Measurements from ENCODE around the gene KCNQ4. TPM values are rescaled to one million over a fixed set of nuclear protein-coding genes. Genes with fewer than 3 reads are reported as not detected.

The KCNQ4 gene
- polyA plus RNA-seq, 3 donors = 0.13 TPM; not detected in 2

GRCh38 chr1:40781608-40781971 lies 2.0 kb upstream of the KCNQ4 start:
- H3K4me2 ChIP-seq (replicated peaks; ENCODE audit: extremely low read depth, low read length, poor library complexity, severe bottlenecking) = no peak overlapping the region
- no peaks in the 10 kb centered on the region for H3K79me2 ChIP-seq (ENCODE audit: insufficient read depth, low read length)
- peak overlapping the region in 1 of 2 donors; percentile 44 for H3K4me3 Mint-ChIP-seq
- 95% methylated on average over 2 of the region's 2 CpGs for whole genome bisulfite sequencing (ENCODE audit: insufficient coverage)
- no peak overlapping the region for H3K4me3 ChIP-seq (replicated peaks in 1 of 3; ENCODE audit: low read depth in 2 of 3, low read length in 3 of 3)
- no peak overlapping the region for H3K27ac Mint-ChIP-seq
- H4K20me1 ChIP-seq (ENCODE audit: insufficient read depth, low read length) = no peaks in the 10 kb centered on the region
- no peak for TF ChIP-seq CTCF (IDR thresholded peaks at IDR 0.05)
- H3K27ac ChIP-seq (ENCODE audit: low read depth in 1 of 2, low read length in 2 of 2) = no peak overlapping the region
- H3K4me1 ChIP-seq (ENCODE audit: control insufficient read depth in 1 of 2, insufficient read depth in 2 of 2, low read length in 2 of 2) = peaks cover 9 to 16% of the 10 kb centered on the region in 2 donors
- H3K9ac ChIP-seq (ENCODE audit: insufficient read depth, low read length, poor library complexity, severe bottlenecking) = no peak overlapping the region
- DNase-seq = no peak
- H3K4me1 Mint-ChIP-seq = peaks cover 13% of the 10 kb centered on the region
- intact Hi-C loops (cut with micrococcal nuclease) = no loop called here
- H3K36me3 Mint-ChIP-seq = peaks cover 16 to 19% of the 10 kb centered on the region in 2 donors
- peaks cover 0 to under 1% of the 10 kb centered on the region in 2 donors for H3K36me3 ChIP-seq (replicated peaks in 1 of 2; ENCODE audit: control insufficient read depth in 1 of 2, insufficient read depth in 2 of 2, low read length in 2 of 2)
- H3K27me3 Mint-ChIP-seq (ENCODE audit: low read depth in 3 of 3) = peaks cover 42 to 54% (median 42%) of the 10 kb centered on the region in 3 donors
- H3K27me3 ChIP-seq (ENCODE audit: control insufficient read depth in 2 of 2, insufficient read depth in 2 of 2, low read length in 2 of 2) = peaks cover 18 to 44% of the 10 kb centered on the region in 2 donors
- peaks cover 0 to 9% of the 10 kb centered on the region in 2 donors for H3K9me3 ChIP-seq (replicated peaks in 1 of 2; ENCODE audit: control insufficient read depth in 1 of 2, insufficient read depth in 1 of 2, low read length in 2 of 2)
- H2AFZ ChIP-seq (ENCODE audit: insufficient read depth, low read depth, low read length, poor library complexity, severe bottlenecking) = no peak overlapping the region
- H3K9me3 Mint-ChIP-seq = peaks cover 0 to 11% (median 5%) of the 10 kb centered on the region in 7 donors

- Histone ChIP-seq H3K79me2 (ENCODE audit: insufficient read depth, low read length) (no peaks in the 10 kb centered on the region), H3K9ac (ENCODE audit: insufficient read depth, low read length, poor library complexity, severe bottlenecking) (no peak overlapping the region), H2AFZ (ENCODE audit: insufficient read depth, low read depth, low read length, poor library complexity, severe bottlenecking) (no peak overlapping the region), H3K4me2 (replicated peaks; ENCODE audit: extremely low read depth, low read length, poor library complexity, severe bottlenecking) (no peak overlapping the region), H3K4me3 (replicated peaks in 1 of 3; ENCODE audit: low read depth in 2 of 3, low read length in 3 of 3) (no peak overlapping the region), H3K27ac (ENCODE audit: low read depth in 1 of 2, low read length in 2 of 2) (no peak overlapping the region), H3K36me3 (replicated peaks in 1 of 2; ENCODE audit: control insufficient read depth in 1 of 2, insufficient read depth in 2 of 2, low read length in 2 of 2) (no peaks in the 10 kb centered on the region), H3K27me3 (ENCODE audit: control insufficient read depth in 2 of 2, insufficient read depth in 2 of 2, low read length in 2 of 2) (peaks cover 18 to 44% of the 10 kb centered on the region in 2 donors), H3K9me3 (replicated peaks in 1 of 2; ENCODE audit: control insufficient read depth in 1 of 2, insufficient read depth in 1 of 2, low read length in 2 of 2) (peaks cover 0 to 9% of the 10 kb centered on the region in 2 donors), H4K20me1 (ENCODE audit: insufficient read depth, low read length) (no peaks in the 10 kb centered on the region), H3K4me1 (ENCODE audit: control insufficient read depth in 1 of 2, insufficient read depth in 2 of 2, low read length in 2 of 2) (peaks cover 9 to 16% of the 10 kb centered on the region in 2 donors)
- TF ChIP-seq CTCF (IDR thresholded peaks at IDR 0.05) = no peak
- intact Hi-C loops (cut with micrococcal nuclease) = no loop called here
- Mint-ChIP-seq H3K36me3 (peaks cover 12 to 13% of the 10 kb centered on the region in 2 donors), H3K27me3 (ENCODE audit: low read depth in 3 of 3) (peaks cover 45 to 58% (median 45%) of the 10 kb centered on the region in 3 donors), H3K4me1 (peaks cover 13% of the 10 kb centered on the region), H3K27ac (peak overlapping the region in 1 of 7 donors; percentile 50), H3K4me3 (peak overlapping the region in 1 of 2 donors; percentile 90), H3K9me3 (peaks cover 0 to 10% (median 4%) of the 10 kb centered on the region in 7 donors)
- DNase-seq = no peak
- WGBS (ENCODE audit: insufficient coverage) = 23% methylated on average over 15 of the region's 20 CpGs
Measured at GRCh38 chr1:40782371-40782956, 1.1 kb upstream of the KCNQ4 start.

Data from CD14-positive monocyte (primary cell).